Neural crest cell (in vitro differentiated cells): ENCODE data around the gene ADAMTS17. TPM values are rescaled to one million over a fixed set of nuclear protein-coding genes. Genes with fewer than 3 reads are reported as not detected.

Experiments
- DNase-seq: peaks from one replicate; pipeline ENCODE4 v3.0.0; 2021; ENCODE audit warnings: low read depth, mixed read lengths, low spot score
- H3K27ac Mint-ChIP-seq: one replicate; pipeline ENCODE4 v1.8.0; 2021; ENCODE audit warnings: mild to moderate bottlenecking, mixed read lengths; ENCODE audit not compliant: unreplicated experiment
- H3K27me3 Mint-ChIP-seq: 2 replicates; pipeline ENCODE4 v1.8.0; 2021; ENCODE audit warnings: low read depth, mild to moderate bottlenecking, mixed read lengths
- H3K36me3 Mint-ChIP-seq: 2 replicates; pipeline ENCODE4 v1.8.0; 2021; ENCODE audit warnings: low read depth, mild to moderate bottlenecking, mixed read lengths
- H3K4me1 Mint-ChIP-seq: 2 replicates; pipeline ENCODE4 v1.8.0; 2021; ENCODE audit warnings: mixed read lengths
- H3K4me3 Mint-ChIP-seq: one replicate; pipeline ENCODE4 v1.8.0; 2021; ENCODE audit warnings: mild to moderate bottlenecking, mixed read lengths
- H3K9me3 Mint-ChIP-seq: 2 replicates; pipeline ENCODE4 v1.8.0; 2021; ENCODE audit warnings: mixed read lengths
- total RNA-seq: library from RNA; stranded (reverse); gene quantifications from 2 replicates; pipeline ENCODE4 v1.2.1, GENCODE V29; 2021
- TF ChIP-seq, protein P1 (sequence below): fragments of 200-600 bp; sonication (generic); conservative IDR thresholded peaks from 2 replicates; pipeline ENCODE4 v1.5.0; 2021; ENCODE audit warnings: antibody characterized with exemption, mild to moderate bottlenecking

The ADAMTS17 gene
- total RNA-seq, 1 donor from 2014 or later: 2.3 TPM

DNA sequence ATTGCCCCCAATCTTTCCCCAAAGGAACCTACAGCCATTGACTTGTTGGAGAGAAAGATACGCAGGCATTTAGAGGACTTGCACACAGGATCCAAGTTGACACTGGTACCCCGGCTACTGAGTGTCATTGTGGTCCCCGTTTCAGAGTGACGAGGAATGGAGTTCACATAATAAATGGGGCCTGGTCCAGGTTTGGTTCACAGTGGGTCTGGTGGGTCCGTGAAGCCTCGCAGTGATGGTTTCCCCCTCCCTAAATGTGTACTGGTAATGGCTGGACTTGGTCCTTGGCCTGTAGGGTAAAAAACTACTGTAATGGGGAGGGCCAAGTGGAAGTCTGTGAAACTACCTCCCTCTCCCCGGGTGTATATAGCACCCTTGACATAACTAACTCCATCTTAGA lies 376.4 kb downstream of the ADAMTS17 start:
- Mint-ChIP-seq H3K4me1 (peaks cover 9% of the 10 kb centered on the region), H3K36me3 (no peaks in the 10 kb centered on the region), H3K27me3 (no peaks in the 10 kb centered on the region), H3K27ac (no peak overlapping the region), H3K9me3 (peaks cover 6% of the 10 kb centered on the region), H3K4me3 (no peak overlapping the region)
- TF ChIP-seq, protein P1, sequence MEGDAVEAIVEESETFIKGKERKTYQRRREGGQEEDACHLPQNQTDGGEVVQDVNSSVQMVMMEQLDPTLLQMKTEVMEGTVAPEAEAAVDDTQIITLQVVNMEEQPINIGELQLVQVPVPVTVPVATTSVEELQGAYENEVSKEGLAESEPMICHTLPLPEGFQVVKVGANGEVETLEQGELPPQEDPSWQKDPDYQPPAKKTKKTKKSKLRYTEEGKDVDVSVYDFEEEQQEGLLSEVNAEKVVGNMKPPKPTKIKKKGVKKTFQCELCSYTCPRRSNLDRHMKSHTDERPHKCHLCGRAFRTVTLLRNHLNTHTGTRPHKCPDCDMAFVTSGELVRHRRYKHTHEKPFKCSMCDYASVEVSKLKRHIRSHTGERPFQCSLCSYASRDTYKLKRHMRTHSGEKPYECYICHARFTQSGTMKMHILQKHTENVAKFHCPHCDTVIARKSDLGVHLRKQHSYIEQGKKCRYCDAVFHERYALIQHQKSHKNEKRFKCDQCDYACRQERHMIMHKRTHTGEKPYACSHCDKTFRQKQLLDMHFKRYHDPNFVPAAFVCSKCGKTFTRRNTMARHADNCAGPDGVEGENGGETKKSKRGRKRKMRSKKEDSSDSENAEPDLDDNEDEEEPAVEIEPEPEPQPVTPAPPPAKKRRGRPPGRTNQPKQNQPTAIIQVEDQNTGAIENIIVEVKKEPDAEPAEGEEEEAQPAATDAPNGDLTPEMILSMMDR: no peak
- no peak for DNase-seq

DNA sequence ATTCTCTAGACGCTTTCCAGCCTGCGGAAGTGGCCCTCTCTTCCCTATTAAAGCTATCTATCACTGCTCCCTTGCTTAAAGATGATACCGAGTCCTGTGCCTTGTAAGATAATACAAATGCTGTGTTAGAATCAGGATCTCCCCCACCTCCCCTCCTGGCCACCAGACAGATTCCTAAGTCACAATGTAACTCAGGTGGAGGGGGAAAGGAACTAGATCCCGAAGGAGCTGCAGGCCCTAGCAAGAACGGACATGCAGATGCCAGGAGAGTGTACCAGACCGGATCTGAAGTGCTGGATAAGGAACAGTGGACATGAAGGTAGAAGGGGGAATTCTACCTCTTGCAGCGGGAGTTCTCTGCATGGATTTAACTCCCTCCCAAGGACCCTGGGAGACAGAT lies 377.8 kb downstream of the ADAMTS17 start:
- no peaks in the 10 kb centered on the region for H3K36me3 Mint-ChIP-seq
- no peak overlapping the region for H3K27ac Mint-ChIP-seq

DNA sequence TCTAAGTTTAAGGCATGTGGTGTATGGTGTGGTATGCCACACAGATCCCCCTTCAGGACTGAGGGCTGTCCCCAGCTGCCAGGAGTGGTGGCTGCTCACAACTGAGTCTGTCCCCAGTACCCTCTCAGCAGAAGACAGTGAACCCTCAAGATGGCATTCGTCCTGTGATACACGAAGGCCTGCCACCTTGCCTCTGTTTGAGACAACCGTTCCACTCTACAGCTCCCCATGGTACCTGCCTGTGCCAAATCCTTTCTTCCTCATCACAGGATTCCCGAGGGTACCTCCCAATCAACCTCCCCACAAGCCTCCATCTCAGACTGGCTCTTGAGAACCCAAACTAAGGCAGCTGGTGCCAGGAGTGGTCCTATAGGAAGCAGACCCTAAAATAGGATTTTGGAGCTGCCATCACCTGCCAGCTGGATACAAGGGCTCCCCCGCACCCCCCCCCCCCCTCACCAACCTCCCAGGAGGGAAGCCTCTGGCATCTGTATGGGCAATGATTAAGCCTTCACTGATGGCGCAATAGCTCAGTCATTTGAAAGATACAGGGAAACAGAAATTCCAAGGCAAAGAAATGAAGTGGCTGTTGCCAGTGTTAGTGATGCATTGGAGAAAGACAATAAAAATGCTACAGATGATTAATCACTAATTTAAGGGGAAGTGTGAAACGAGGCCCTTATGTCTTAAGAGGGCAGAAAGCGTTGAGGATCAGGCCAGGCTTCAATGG lies 378.5 kb downstream of the ADAMTS17 start:
- TF ChIP-seq, protein P1: no peak
- Mint-ChIP-seq H3K4me3 (no peak overlapping the region), H3K27me3 (no peaks in the 10 kb centered on the region), H3K27ac (no peak overlapping the region), H3K9me3 (peaks cover 6% of the 10 kb centered on the region), H3K36me3 (no peaks in the 10 kb centered on the region), H3K4me1 (peaks cover 4% of the 10 kb centered on the region)
- DNase-seq: no peak

More for the DNA sequence above, 377.8 kb downstream of the ADAMTS17 start:
- TF ChIP-seq, protein P1: no peak
- no peak overlapping the region for H3K4me3 Mint-ChIP-seq
- H3K9me3 Mint-ChIP-seq: peaks cover 6% of the 10 kb centered on the region
- no peak for DNase-seq
- peaks cover 4% of the 10 kb centered on the region for H3K4me1 Mint-ChIP-seq
- no peaks in the 10 kb centered on the region for H3K27me3 Mint-ChIP-seq

DNA sequence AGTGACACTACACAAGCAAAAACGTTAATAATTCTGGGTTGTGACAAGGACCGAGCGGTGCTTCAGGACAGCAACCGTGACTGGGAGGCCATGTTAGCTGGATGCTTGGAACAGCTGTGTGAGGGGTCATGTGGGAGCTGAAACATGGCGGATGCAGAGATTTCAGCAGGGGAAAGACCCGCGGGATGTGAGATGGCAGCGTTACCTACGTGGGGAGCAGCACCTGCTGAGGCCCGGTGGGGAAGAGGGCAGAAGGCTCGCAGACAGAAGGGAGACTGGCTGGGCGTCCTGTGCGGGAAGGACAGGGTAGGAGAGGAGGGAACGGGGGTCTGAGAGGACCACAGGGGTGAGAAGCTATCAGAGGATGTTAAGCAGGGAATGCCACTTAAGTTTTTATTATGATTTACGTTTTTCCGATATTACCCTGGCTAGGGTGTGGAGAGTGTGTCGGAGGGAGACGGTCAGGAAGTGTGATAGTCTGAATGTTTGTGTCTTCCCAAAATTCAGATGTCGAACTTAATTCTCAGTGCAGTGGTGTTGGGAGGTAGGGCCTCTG lies 379.7 kb downstream of the ADAMTS17 start:
- TF ChIP-seq, protein P1: no peak
- Mint-ChIP-seq H3K4me1 (peaks cover 4% of the 10 kb centered on the region), H3K9me3 (peaks cover 6% of the 10 kb centered on the region), H3K27ac (no peak overlapping the region), H3K4me3 (no peak overlapping the region), H3K36me3 (no peaks in the 10 kb centered on the region), H3K27me3 (no peaks in the 10 kb centered on the region)
- DNase-seq: no peak

DNA sequence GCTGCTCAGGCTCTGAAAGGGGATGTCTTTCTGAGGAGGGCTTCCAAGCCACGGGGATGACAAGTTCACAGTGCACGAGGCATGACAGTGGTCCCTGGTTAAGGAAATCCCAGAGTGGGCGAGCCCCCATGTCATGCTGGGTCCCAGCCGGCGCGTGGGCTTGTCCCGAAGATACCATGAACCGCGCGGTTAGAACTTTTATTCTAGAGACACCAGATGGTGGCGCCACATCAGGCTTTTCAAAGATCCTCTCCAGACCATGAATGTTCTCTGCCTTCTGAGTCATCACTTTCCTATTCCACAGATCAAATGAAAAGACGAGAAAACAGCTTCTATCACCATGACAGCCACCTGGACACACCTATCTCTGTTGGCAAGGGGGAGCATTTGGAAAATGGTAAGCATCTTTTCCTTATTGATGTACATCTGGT lies 380.7 kb downstream of the ADAMTS17 start:
- TF ChIP-seq, protein P1: peak; percentile 51
- H3K27ac Mint-ChIP-seq: no peak overlapping the region
- no peaks in the 10 kb centered on the region for H3K36me3 Mint-ChIP-seq
- peaks cover 6% of the 10 kb centered on the region for H3K9me3 Mint-ChIP-seq
- no peak overlapping the region for H3K4me3 Mint-ChIP-seq
- DNase-seq: no peak
- H3K4me1 Mint-ChIP-seq: peaks cover 4% of the 10 kb centered on the region
- no peaks in the 10 kb centered on the region for H3K27me3 Mint-ChIP-seq
